Measurements from ENCODE around the gene LRRIQ1.
"Not testable (repeated sequence)": the region's sequence is repeated elsewhere in the genome, so short reads cannot be mapped to it uniquely, and the experiment has no call there.

LRRIQ1 gene

DNA sequence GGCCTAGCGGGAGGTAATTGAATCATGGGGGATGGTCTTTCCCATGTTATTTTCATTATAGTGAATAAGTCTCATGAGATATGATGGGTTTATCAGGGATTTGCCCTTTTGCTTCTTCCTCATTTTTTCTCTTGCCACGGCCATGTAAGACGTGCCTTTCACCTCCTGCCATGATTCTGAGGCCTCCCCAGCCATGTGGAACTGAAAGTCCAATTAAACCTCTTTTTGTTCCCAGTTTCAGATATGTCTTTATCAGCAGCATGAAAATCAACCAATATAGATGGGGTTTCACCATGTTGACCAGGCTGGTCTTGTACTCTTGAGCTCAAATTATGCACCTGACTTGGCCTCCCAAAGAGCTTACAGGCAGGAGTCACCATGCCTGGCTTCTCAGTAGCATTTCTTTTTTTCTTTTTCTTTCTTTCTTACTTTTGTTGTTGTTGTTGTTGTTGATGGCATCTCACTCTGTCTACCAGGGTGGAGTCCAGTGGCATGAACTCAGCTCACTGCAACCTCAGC lies 33.3 kb upstream of the LRRIQ1 start:
- H3K9me2 ChIP-seq (ENCODE audit: low read depth, low read length), result no peaks in the 10 kb centered on the region
- no peak for TF ChIP-seq EZH2 (IDR thresholded peaks at IDR 0.05; ENCODE audit: borderline replicate concordance, low read length)
- TF ChIP-seq, protein P1, sequence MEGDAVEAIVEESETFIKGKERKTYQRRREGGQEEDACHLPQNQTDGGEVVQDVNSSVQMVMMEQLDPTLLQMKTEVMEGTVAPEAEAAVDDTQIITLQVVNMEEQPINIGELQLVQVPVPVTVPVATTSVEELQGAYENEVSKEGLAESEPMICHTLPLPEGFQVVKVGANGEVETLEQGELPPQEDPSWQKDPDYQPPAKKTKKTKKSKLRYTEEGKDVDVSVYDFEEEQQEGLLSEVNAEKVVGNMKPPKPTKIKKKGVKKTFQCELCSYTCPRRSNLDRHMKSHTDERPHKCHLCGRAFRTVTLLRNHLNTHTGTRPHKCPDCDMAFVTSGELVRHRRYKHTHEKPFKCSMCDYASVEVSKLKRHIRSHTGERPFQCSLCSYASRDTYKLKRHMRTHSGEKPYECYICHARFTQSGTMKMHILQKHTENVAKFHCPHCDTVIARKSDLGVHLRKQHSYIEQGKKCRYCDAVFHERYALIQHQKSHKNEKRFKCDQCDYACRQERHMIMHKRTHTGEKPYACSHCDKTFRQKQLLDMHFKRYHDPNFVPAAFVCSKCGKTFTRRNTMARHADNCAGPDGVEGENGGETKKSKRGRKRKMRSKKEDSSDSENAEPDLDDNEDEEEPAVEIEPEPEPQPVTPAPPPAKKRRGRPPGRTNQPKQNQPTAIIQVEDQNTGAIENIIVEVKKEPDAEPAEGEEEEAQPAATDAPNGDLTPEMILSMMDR (IDR thresholded peaks at IDR 0.05; ENCODE audit: low read length), result no peak
- H3K27ac ChIP-seq (ENCODE audit: low read depth, low read length, poor library complexity, severe bottlenecking), result no peak overlapping the region
- H4K20me1 ChIP-seq (ENCODE audit: insufficient read depth, low read length), result no peaks in the 10 kb centered on the region
- no peak overlapping the region for H2AFZ ChIP-seq (ENCODE audit: low read length)
- no peaks in the 10 kb centered on the region for H3K9me3 ChIP-seq (ENCODE audit: low read length)
- H3K36me3 ChIP-seq (ENCODE audit: insufficient read depth, low read length), result no peaks in the 10 kb centered on the region
- no peak overlapping the region for H3K4me2 ChIP-seq (ENCODE audit: low read length)
- H3K4me3 ChIP-seq (ENCODE audit: low read depth, low read length, poor library complexity, severe bottlenecking), result no peak overlapping the region
- no peaks in the 10 kb centered on the region for H3K4me1 ChIP-seq (ENCODE audit: insufficient read depth, low read length, severe bottlenecking)
- H3K79me2 ChIP-seq (ENCODE audit: insufficient read depth, low read length), result no peaks in the 10 kb centered on the region
- no peak overlapping the region for H3K9ac ChIP-seq (ENCODE audit: low read length)
- H3K27me3 ChIP-seq (ENCODE audit: insufficient read depth, low read length), result no peaks in the 10 kb centered on the region
- H3F3A ChIP-seq (ENCODE audit: insufficient read depth, low read length), result no peaks in the 10 kb centered on the region

DNA sequence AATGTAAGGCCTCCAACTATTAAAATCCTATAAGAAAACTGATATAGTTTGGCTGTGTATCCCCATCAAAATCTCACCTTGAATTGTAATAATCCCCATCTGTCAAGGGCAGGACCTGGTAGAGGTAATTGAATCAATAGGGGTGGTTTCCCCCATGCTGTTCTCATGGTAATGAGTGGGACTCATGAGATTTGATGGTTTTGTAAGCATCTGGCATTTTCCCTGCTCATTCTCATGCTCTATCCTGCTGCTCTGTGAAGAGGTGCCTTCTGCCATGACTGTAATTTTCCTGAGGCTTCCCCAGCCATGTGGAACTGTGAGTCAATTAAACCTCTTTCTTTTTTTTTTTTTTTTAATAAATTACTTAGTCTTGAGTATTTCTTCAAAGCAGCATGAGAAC lies 31.9 kb upstream of the LRRIQ1 start:
- Histone ChIP-seq H3K4me3 (ENCODE audit: low read depth, low read length, poor library complexity, severe bottlenecking) (no peak overlapping the region), H3K27ac (ENCODE audit: low read depth, low read length, poor library complexity, severe bottlenecking) (no peak overlapping the region), H3K9me3 (ENCODE audit: low read length) (no peaks in the 10 kb centered on the region), H3K27me3 (ENCODE audit: insufficient read depth, low read length) (no peaks in the 10 kb centered on the region), H3K9ac (ENCODE audit: low read length) (no peak overlapping the region), H3K4me1 (ENCODE audit: insufficient read depth, low read length, severe bottlenecking) (no peaks in the 10 kb centered on the region), H3K4me2 (ENCODE audit: low read length) (no peak overlapping the region), H3K79me2 (ENCODE audit: insufficient read depth, low read length) (no peaks in the 10 kb centered on the region), H3K36me3 (ENCODE audit: insufficient read depth, low read length) (no peaks in the 10 kb centered on the region), H4K20me1 (ENCODE audit: insufficient read depth, low read length) (no peaks in the 10 kb centered on the region), H3K9me2 (ENCODE audit: low read depth, low read length) (no peaks in the 10 kb centered on the region), H2AFZ (ENCODE audit: low read length) (no peak overlapping the region), H3F3A (ENCODE audit: insufficient read depth, low read length) (no peaks in the 10 kb centered on the region)
- TF ChIP-seq, protein P1 (IDR thresholded peaks at IDR 0.05; ENCODE audit: low read length), result no peak
- TF ChIP-seq EZH2 (IDR thresholded peaks at IDR 0.05; ENCODE audit: borderline replicate concordance, low read length), result no peak

DNA sequence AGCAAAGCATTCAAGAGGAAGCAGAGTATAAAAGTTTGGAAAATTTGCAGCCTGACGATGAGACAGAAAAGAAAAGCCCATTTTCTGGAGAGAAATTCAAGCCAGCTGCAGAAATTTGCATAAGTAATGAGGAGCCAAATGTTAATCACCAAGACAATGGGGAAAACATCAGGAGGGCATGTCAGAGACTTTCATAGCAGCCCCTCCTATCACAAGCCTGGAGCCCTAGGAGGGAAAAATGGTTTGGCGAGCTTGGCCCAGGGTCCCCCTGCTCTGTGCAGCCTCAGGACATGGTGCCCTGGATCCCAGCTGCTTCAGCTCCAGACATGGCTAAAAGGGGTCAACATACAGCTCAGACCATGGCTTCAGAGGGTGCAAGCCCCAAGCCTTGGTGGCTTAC lies 31.1 kb upstream of the LRRIQ1 start:
- not testable (repeated sequence) for H4K20me1 ChIP-seq (ENCODE audit: insufficient read depth, low read length); H3K79me2 ChIP-seq (ENCODE audit: insufficient read depth, low read length); H3K9me3 ChIP-seq (ENCODE audit: low read length); H2AFZ ChIP-seq (ENCODE audit: low read length); H3K4me2 ChIP-seq (ENCODE audit: low read length); H3K27me3 ChIP-seq (ENCODE audit: insufficient read depth, low read length); H3K36me3 ChIP-seq (ENCODE audit: insufficient read depth, low read length); H3F3A ChIP-seq (ENCODE audit: insufficient read depth, low read length); H3K9ac ChIP-seq (ENCODE audit: low read length); H3K4me1 ChIP-seq (ENCODE audit: insufficient read depth, low read length, severe bottlenecking); H3K27ac ChIP-seq (ENCODE audit: low read depth, low read length, poor library complexity, severe bottlenecking); H3K9me2 ChIP-seq (ENCODE audit: low read depth, low read length); H3K4me3 ChIP-seq (ENCODE audit: low read depth, low read length, poor library complexity, severe bottlenecking)

DNA sequence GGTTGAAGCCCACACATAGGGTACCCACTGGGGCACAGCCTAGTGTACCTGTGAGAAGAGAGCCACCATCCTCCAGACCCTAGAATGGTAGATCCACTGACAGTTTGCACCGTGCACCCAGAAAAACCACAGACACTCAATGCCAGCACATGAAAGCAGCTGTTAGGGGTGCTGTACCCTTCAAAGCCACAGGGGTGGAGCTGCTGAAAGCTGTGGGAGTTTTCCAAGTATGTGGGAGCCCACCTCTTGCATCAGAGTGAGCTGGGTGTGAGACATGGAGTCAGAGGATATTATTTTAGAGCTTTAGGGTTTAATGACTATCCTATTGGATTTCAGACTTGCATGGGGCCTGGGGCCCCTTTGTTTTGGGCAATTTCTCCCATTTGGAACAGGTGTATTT lies 30.5 kb upstream of the LRRIQ1 start:
- no peak overlapping the region for H3K9ac ChIP-seq (ENCODE audit: low read length)
- H3K27ac ChIP-seq (ENCODE audit: low read depth, low read length, poor library complexity, severe bottlenecking), result no peak overlapping the region
- H3K4me1 ChIP-seq (ENCODE audit: insufficient read depth, low read length, severe bottlenecking), result no peaks in the 10 kb centered on the region
- TF ChIP-seq, protein P1 (IDR thresholded peaks at IDR 0.05; ENCODE audit: low read length), result no peak
- no peak for TF ChIP-seq EZH2 (IDR thresholded peaks at IDR 0.05; ENCODE audit: borderline replicate concordance, low read length)
- no peak overlapping the region for H3K4me2 ChIP-seq (ENCODE audit: low read length)
- H3K27me3 ChIP-seq (ENCODE audit: insufficient read depth, low read length), result no peaks in the 10 kb centered on the region
- H3K4me3 ChIP-seq (ENCODE audit: low read depth, low read length, poor library complexity, severe bottlenecking), result no peak overlapping the region
- no peaks in the 10 kb centered on the region for H3F3A ChIP-seq (ENCODE audit: insufficient read depth, low read length)
- no peak overlapping the region for H2AFZ ChIP-seq (ENCODE audit: low read length)
- H3K9me2 ChIP-seq (ENCODE audit: low read depth, low read length), result no peaks in the 10 kb centered on the region
- no peaks in the 10 kb centered on the region for H4K20me1 ChIP-seq (ENCODE audit: insufficient read depth, low read length)
- H3K79me2 ChIP-seq (ENCODE audit: insufficient read depth, low read length), result no peaks in the 10 kb centered on the region
- no peaks in the 10 kb centered on the region for H3K9me3 ChIP-seq (ENCODE audit: low read length)
- H3K36me3 ChIP-seq (ENCODE audit: insufficient read depth, low read length), result no peaks in the 10 kb centered on the region
